ENCODE results near the gene POU4F2.

GRCh38 chr4:146643812-146644401 lies 5.2 kb downstream of the POU4F2 start:
- no peak for TF ChIP-seq CTCF (IDR thresholded peaks at IDR 0.05)
- no peak for TF ChIP-seq EP300 (IDR thresholded peaks at IDR 0.05)
